GM12865 (cell line): ENCODE data around the gene THBS2.

ENCODE experiments used
- DNase-seq: peaks from one replicate; pipeline ENCODE4 v3.0.0; 2010; ENCODE audit warnings: low read depth
- H3K4me3 ChIP-seq: 2 replicates; pipeline ENCODE4 v1.5.1; 2011; ENCODE audit warnings: mild to moderate bottlenecking, low read depth, low read length, control low read depth
- CTCF ChIP-seq: IDR thresholded peaks from 2 replicates; pipeline ENCODE4 v1.5.1; 2011; ENCODE audit warnings: low read length, control low read depth, low read depth, inconsistent platforms; ENCODE audit not compliant: insufficient read depth; ENCODE audit errors: missing control alignments

The THBS2 gene

GRCh38 chr6:169288591-169288990, 34.9 kb upstream of the THBS2 start:
- TF ChIP-seq CTCF = no peak
- DNase-seq = no peak

GRCh38 chr6:169287675-169288074, 34.0 kb upstream of the THBS2 start:
- no peak overlapping the region for H3K4me3 ChIP-seq
- DNase-seq = no peak
- no peak for TF ChIP-seq CTCF

More at GRCh38 chr6:169288591-169288990, 34.9 kb upstream of the THBS2 start:
- no peak overlapping the region for H3K4me3 ChIP-seq

- H3K4me3 ChIP-seq = no peak overlapping the region
- no peak for TF ChIP-seq CTCF
- DNase-seq = no peak
Measured at GRCh38 chr6:169286961-169287360, 33.3 kb upstream of the THBS2 start.

- no peak overlapping the region for H3K4me3 ChIP-seq
- no peak for TF ChIP-seq CTCF
- DNase-seq = no peak
Measured at GRCh38 chr6:169285165-169285564, 31.5 kb upstream of the THBS2 start.

GRCh38 chr6:169283924-169284323, 30.3 kb upstream of the THBS2 start:
- no peak overlapping the region for H3K4me3 ChIP-seq
- no peak for DNase-seq
- no peak for TF ChIP-seq CTCF

- no peak for TF ChIP-seq CTCF
- no peak for DNase-seq
- no peak overlapping the region for H3K4me3 ChIP-seq
Measured at GRCh38 chr6:169282043-169282442, 28.4 kb upstream of the THBS2 start.

GRCh38 chr6:169277619-169278018, 24.0 kb upstream of the THBS2 start:
- no peak for DNase-seq
- no peak overlapping the region for H3K4me3 ChIP-seq
- TF ChIP-seq CTCF = no peak
